ENCODE measurements around the gene SLC25A5.

GRCh38 chrX:119495734-119496726 lies 27.8 kb downstream of the SLC25A5 start:
- TF ChIP-seq EZH2 (IDR thresholded peaks at IDR 0.05; ENCODE audit: insufficient read depth, poor library complexity, severe bottlenecking) (no peak), EZH2phosphoT487 (IDR thresholded peaks at IDR 0.05; ENCODE audit: insufficient read depth, low read depth) (no peak)
